Activated CD4-positive, alpha-beta memory T cell treated with anti-CD3 and anti-CD28 coated beads for 36 hours (primary cell): ENCODE results near the gene ECI1. TPM values are rescaled to one million over a fixed set of nuclear protein-coding genes. Genes with fewer than 3 reads are reported as not detected.

Source experiments
- CTCF ChIA-PET: fragments of 350-600 bp; sonication (Branson Sonifier 250); formaldehyde crosslinking; loops from one replicate; lab custom pipeline; 2021; ENCODE audit warnings: antibody characterized with exemption, inconsistent platforms; lab: Charles Lee
- POLR2A ChIA-PET: fragments of 350-600 bp; sonication (Branson Sonifier 250); formaldehyde crosslinking; loops from one replicate; lab custom pipeline; 2021; ENCODE audit warnings: antibody characterized with exemption; lab: Charles Lee
- DNase-seq: peaks from one replicate; pipeline ENCODE4 v3.0.0-alpha.2; 2020
- H3K27ac Mint-ChIP-seq: one replicate; pipeline ENCODE4 v1.8.0; 2021; ENCODE audit warnings: mixed read lengths
- H3K27me3 Mint-ChIP-seq: one replicate; pipeline ENCODE4 v1.8.0; 2021; ENCODE audit warnings: mixed read lengths
- H3K36me3 Mint-ChIP-seq: one replicate; pipeline ENCODE4 v1.8.0; 2021; ENCODE audit warnings: mixed read lengths
- H3K4me1 Mint-ChIP-seq: one replicate; pipeline ENCODE4 v1.8.0; 2021; ENCODE audit warnings: low read depth, mixed read lengths
- H3K4me3 Mint-ChIP-seq: one replicate; pipeline ENCODE4 v1.8.0; 2021; ENCODE audit warnings: mild to moderate bottlenecking, mixed read lengths
- H3K9me3 Mint-ChIP-seq: one replicate; pipeline ENCODE4 v1.8.0; 2021; ENCODE audit warnings: mixed read lengths
- intact Hi-C: fragments of 100-400 bp; cut with micrococcal nuclease; formaldehyde crosslinking; loops from one replicate; pipeline ENCODE4 v1.15.1; 2023
- total RNA-seq, 2 experiments: library from RNA; stranded (reverse); gene quantifications; one replicate each; pipeline ENCODE4 v1.2.3, GENCODE V29; 2021

Gene ECI1
- total RNA-seq, 2 experiments from 2014 or later: 50.7 to 52.5 TPM

- CTCF ChIA-PET: no interaction called here
- intact Hi-C loops: no loop called here
- Mint-ChIP-seq H3K4me1 (no peaks in the 10 kb centered on the region), H3K36me3 (peaks cover 3% of the 10 kb centered on the region), H3K27me3 (no peaks in the 10 kb centered on the region), H3K9me3 (no peaks in the 10 kb centered on the region), H3K27ac (no peak overlapping the region), H3K4me3 (no peak overlapping the region)
- no peak for DNase-seq
- POLR2A ChIA-PET: no interaction called here
Measured at GRCh38 chr16:2286550-2286949, 35.2 kb upstream of the ECI1 start.

- DNase-seq: no peak
- POLR2A ChIA-PET: no interaction called here
- Mint-ChIP-seq H3K4me3 (no peak overlapping the region), H3K4me1 (no peaks in the 10 kb centered on the region), H3K36me3 (peaks cover 3% of the 10 kb centered on the region), H3K27ac (no peak overlapping the region), H3K9me3 (no peaks in the 10 kb centered on the region), H3K27me3 (no peaks in the 10 kb centered on the region)
- intact Hi-C loops: no loop called here
- CTCF ChIA-PET: no interaction called here
Measured at GRCh38 chr16:2285731-2286191, 34.4 kb upstream of the ECI1 start.

GRCh38 chr16:2284797-2285576, 33.6 kb upstream of the ECI1 start:
- Mint-ChIP-seq H3K27ac (no peak overlapping the region), H3K9me3 (no peaks in the 10 kb centered on the region), H3K4me1 (no peaks in the 10 kb centered on the region), H3K36me3 (peaks cover 3% of the 10 kb centered on the region), H3K4me3 (no peak overlapping the region), H3K27me3 (no peaks in the 10 kb centered on the region)
- no peak for DNase-seq
- POLR2A ChIA-PET: no interaction called here
- CTCF ChIA-PET: no interaction called here
- intact Hi-C loops: no loop called here

GRCh38 chr16:2284001-2284770, 32.8 kb upstream of the ECI1 start:
- Mint-ChIP-seq H3K4me1 (no peaks in the 10 kb centered on the region), H3K4me3 (no peak overlapping the region), H3K9me3 (no peaks in the 10 kb centered on the region), H3K27ac (no peak overlapping the region), H3K27me3 (no peaks in the 10 kb centered on the region), H3K36me3 (peaks cover 3% of the 10 kb centered on the region)
- POLR2A ChIA-PET: no interaction called here
- intact Hi-C loops: no loop called here
- CTCF ChIA-PET: no interaction called here
- no peak for DNase-seq

- intact Hi-C loops: no loop called here
- no peaks in the 10 kb centered on the region for H3K27me3 Mint-ChIP-seq
- peaks cover 3% of the 10 kb centered on the region for H3K36me3 Mint-ChIP-seq
- ChIA-PET CTCF (no interaction called here), POLR2A (no interaction called here)
- no peak overlapping the region for H3K4me3 Mint-ChIP-seq
- no peak for DNase-seq
- no peaks in the 10 kb centered on the region for H3K4me1 Mint-ChIP-seq
- H3K9me3 Mint-ChIP-seq: no peaks in the 10 kb centered on the region
- no peak overlapping the region for H3K27ac Mint-ChIP-seq
Measured at GRCh38 chr16:2282866-2283555, 31.6 kb upstream of the ECI1 start.

- H3K27me3 Mint-ChIP-seq: no peaks in the 10 kb centered on the region
- intact Hi-C loops: no loop called here
Measured at GRCh38 chr16:2282262-2282661, 30.9 kb upstream of the ECI1 start.

GRCh38 chr16:2280981-2281542, 29.7 kb upstream of the ECI1 start:
- intact Hi-C loops: no loop called here
- no peaks in the 10 kb centered on the region for H3K9me3 Mint-ChIP-seq
- POLR2A ChIA-PET: no interaction called here
- no peak overlapping the region for H3K27ac Mint-ChIP-seq
- H3K4me3 Mint-ChIP-seq: no peak overlapping the region
- CTCF ChIA-PET: no interaction called here
- no peaks in the 10 kb centered on the region for H3K4me1 Mint-ChIP-seq
- H3K36me3 Mint-ChIP-seq: peaks cover 3% of the 10 kb centered on the region
- H3K27me3 Mint-ChIP-seq: no peaks in the 10 kb centered on the region
- no peak for DNase-seq

More at GRCh38 chr16:2282262-2282661, 30.9 kb upstream of the ECI1 start:
- DNase-seq: no peak
- Mint-ChIP-seq H3K4me1 (no peaks in the 10 kb centered on the region), H3K4me3 (no peak overlapping the region), H3K9me3 (no peaks in the 10 kb centered on the region), H3K27ac (no peak overlapping the region), H3K36me3 (peaks cover 3% of the 10 kb centered on the region)
- ChIA-PET POLR2A (no interaction called here), CTCF (no interaction called here)

- CTCF ChIA-PET: interaction anchor here (1.0 kb wide), 1 partner anchor 28 kb away, joined by 3 read pairs; no protein-coding TSS in a partner anchor
- H3K36me3 Mint-ChIP-seq: peaks cover 3% of the 10 kb centered on the region
- no peak overlapping the region for H3K27ac Mint-ChIP-seq
- no peak for DNase-seq
- H3K9me3 Mint-ChIP-seq: no peaks in the 10 kb centered on the region
- POLR2A ChIA-PET: no interaction called here
- H3K4me3 Mint-ChIP-seq: no peak overlapping the region
- intact Hi-C loops: no loop called here
- no peaks in the 10 kb centered on the region for H3K27me3 Mint-ChIP-seq
- H3K4me1 Mint-ChIP-seq: no peaks in the 10 kb centered on the region
Measured at GRCh38 chr16:2280461-2280860, 29.1 kb upstream of the ECI1 start.

GRCh38 chr16:2278956-2279800, 27.8 kb upstream of the ECI1 start:
- Mint-ChIP-seq H3K9me3 (no peaks in the 10 kb centered on the region), H3K36me3 (peaks cover 3% of the 10 kb centered on the region), H3K27me3 (no peaks in the 10 kb centered on the region), H3K4me3 (no peak overlapping the region), H3K4me1 (no peaks in the 10 kb centered on the region), H3K27ac (no peak overlapping the region)
- ChIA-PET POLR2A (interaction anchor here (0.5 kb wide), 1 partner anchor 8 kb away, joined by 3 read pairs; no protein-coding TSS in a partner anchor), CTCF (interaction anchor here (0.8 to 1.0 kb wide), 2 partner anchors 27 to 222 kb away, joined by 3 read pairs; no protein-coding TSS in a partner anchor)
- DNase-seq: no peak
- intact Hi-C loops: no loop called here

- no peak for DNase-seq
- Mint-ChIP-seq H3K27ac (no peak overlapping the region), H3K9me3 (no peaks in the 10 kb centered on the region), H3K4me3 (no peak overlapping the region), H3K36me3 (no peaks in the 10 kb centered on the region), H3K4me1 (no peaks in the 10 kb centered on the region), H3K27me3 (no peaks in the 10 kb centered on the region)
- intact Hi-C loops: no loop called here
- ChIA-PET CTCF (no interaction called here), POLR2A (no interaction called here)
Measured at GRCh38 chr16:2278272-2278608, 26.9 kb upstream of the ECI1 start.

GRCh38 chr16:2277466-2278271, 26.3 kb upstream of the ECI1 start:
- intact Hi-C loops: no loop called here
- POLR2A ChIA-PET: no interaction called here

More at GRCh38 chr16:2277466-2278271, 26.3 kb upstream of the ECI1 start:
- no peak overlapping the region for H3K4me3 Mint-ChIP-seq
- H3K27me3 Mint-ChIP-seq: no peaks in the 10 kb centered on the region
- H3K9me3 Mint-ChIP-seq: no peaks in the 10 kb centered on the region
- H3K36me3 Mint-ChIP-seq: no peaks in the 10 kb centered on the region
- H3K4me1 Mint-ChIP-seq: no peaks in the 10 kb centered on the region
- H3K27ac Mint-ChIP-seq: no peak overlapping the region
- no peak for DNase-seq
- CTCF ChIA-PET: no interaction called here
